HS-27A (cell line): Measurements from ENCODE around the gene SORCS2.

ENCODE experiments used
- DNase-seq: peaks from one replicate; pipeline ENCODE4 v3.0.0-alpha.2; 2012; ENCODE audit warnings: low read depth, missing footprints

The SORCS2 gene

GRCh38 chr4:7356667-7357310, 164.5 kb downstream of the SORCS2 start:
- no peak for DNase-seq

GRCh38 chr4:7357323-7357722, 165.0 kb downstream of the SORCS2 start:
- DNase-seq, result no peak

- DNase-seq, result peak; percentile 55
Measured at GRCh38 chr4:7358100-7358735, 165.9 kb downstream of the SORCS2 start.

- DNase-seq, result no peak
Measured at GRCh38 chr4:7359400-7360062, 167.2 kb downstream of the SORCS2 start.

DNA sequence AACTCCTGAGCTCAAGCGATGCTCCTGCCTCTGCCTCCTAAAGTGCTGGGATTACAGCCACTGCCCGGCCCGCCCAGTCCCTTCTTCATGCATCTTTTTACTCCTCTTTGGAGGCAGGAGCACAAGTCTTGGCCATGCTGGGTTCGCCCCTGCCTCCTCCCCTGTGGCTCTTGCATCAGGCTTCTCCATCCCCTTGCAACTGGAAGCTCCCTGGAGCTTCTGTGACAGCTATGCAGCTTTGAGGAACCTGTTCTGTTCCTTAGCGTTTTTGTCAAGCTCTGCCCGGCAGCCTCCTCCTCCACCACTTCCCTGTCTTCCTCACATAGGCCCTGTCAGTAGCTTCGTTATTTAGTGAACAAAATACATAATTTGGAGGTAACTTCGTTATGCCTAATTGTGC, 168.5 kb downstream of the SORCS2 start:
- DNase-seq, result no peak

DNA sequence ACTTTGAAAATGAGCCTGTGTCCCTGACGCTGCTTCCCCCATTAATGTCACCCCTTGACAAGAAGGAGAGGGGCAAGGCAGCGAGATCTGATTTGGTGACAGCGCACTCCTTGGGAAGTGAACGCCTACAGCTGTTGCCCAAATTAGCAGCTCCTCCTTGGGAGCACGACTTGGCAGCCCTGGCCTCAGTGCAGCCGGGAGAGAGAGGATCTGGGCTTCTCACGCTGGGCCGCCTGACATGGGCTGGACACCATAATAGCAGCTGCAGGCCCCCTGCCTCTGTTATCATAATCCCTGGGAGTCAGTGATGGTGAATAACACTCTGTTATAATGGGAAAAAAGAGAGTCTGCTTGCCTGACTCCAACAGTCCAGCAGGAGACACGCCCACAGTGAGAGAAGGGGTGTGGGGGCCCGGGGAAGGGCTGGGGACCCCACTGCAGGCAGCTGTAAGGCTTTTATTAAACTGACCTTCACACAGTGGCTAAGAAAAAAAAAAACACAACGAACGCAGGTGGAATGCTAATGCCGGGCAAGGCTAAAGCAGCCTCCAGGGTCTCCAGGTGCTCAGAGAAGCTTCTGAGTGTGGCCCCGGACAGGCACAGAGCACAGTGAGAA, 169.1 kb downstream of the SORCS2 start:
- DNase-seq, result no peak

GRCh38 chr4:7362341-7362740, 170.0 kb downstream of the SORCS2 start:
- DNase-seq, result no peak

DNA sequence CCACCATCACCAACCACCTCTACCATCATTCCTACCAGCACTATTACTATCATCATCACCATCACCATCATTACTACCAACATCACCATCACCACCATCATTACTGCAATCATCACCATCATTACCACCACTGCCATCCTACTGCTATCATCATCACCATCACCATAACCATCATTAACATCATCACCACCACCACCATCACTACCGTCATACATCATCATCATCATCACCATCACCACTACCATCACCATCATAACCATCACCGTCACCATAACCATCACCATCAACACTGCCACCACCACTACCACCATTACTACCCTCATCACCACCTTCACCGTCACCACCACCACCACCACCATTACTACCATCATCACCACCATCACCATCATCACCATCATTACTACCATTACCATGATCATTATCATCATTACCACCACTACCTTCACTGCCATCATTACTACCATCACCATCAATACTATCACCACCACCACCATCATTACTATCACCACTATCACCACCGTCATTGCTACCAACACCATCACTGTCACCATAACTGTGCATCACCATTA, 170.6 kb downstream of the SORCS2 start:
- no peak for DNase-seq

DNA sequence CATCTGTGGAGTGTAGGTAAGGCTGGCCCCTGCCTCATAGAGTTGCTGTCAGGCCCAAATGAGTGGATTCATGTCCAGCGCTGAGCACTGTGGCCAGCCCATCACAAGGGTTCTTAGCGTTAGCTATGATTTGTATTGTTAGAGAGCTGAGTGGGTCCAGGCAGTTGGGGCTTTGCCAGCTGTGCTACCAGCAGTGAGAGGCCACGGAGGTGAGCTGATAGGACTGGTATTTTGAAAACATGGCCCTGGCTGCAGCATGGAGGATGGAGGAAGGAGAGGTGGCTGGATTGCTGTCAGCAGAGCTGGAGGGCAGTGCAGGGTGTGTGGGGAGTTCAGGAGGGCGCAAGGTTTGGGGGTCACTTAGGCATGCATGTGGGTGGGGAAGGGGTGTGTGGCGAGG, 172.6 kb downstream of the SORCS2 start:
- DNase-seq, result no peak

- no peak for DNase-seq
Measured at GRCh38 chr4:7365462-7366179, 173.3 kb downstream of the SORCS2 start.

- DNase-seq, result no peak
Measured at GRCh38 chr4:7366180-7366945, 174.0 kb downstream of the SORCS2 start.

DNA sequence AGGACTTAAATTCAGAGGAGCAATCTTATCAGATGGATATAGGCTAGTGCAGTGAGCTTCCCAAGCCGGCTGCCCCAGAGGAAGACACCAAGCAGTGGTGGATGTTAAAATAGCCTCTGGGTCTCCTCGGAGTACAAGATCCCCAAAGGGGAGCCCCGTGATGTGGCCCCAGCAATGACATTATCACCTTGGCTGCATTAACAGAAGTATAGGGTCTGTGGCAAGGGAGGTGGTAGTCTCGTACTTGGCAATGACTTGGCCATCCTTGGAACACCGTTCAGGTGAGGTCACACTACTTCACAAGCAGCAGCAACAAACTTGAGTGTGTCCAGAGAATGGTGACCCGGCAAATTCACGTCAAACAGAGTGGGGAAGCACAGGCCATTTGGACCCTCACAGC, 174.6 kb downstream of the SORCS2 start:
- DNase-seq, result no peak

DNA sequence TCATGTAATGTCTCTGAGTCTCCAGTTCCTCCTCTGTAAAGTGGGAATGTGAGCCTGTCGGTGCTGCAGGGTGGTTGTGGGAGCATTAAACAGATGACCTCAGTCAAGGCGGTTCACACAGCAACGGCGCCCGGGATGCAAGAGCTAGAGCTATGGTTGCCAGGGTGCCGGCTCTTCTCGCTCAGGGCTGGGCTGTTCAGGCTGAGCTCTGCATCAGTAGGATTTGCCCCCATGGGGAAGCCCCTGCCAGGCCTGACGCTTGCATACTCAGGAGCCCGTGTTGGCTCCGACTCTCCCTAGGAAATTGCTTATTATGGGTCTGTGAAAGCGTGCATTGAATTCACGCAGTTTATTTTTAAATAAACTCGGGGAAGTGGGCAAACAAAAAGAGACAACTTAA, 175.1 kb downstream of the SORCS2 start:
- no peak for DNase-seq

GRCh38 chr4:7367864-7368277, 175.5 kb downstream of the SORCS2 start:
- DNase-seq, result no peak

GRCh38 chr4:7368296-7368695, 176.0 kb downstream of the SORCS2 start:
- DNase-seq, result no peak

DNA sequence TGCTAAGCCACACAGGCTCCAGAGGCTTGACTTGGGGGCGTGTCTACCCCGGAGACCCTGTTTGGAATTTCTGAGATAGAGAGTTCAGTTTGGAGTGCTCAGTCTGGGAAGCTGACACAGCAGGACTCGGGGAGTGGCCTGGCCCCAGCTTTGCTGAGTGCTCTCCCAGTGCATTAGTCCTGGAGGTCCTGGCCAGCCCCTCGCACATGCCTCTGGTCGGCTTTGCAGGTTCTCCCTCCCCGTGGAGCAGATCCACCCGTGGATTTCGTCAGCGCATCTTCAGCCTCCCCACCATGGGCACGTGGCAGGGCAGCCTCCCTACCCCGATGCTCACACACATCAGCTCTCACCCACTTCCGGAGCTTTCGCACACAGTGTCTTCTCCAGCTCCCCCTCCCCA, 177.2 kb downstream of the SORCS2 start:
- DNase-seq, result no peak

DNA sequence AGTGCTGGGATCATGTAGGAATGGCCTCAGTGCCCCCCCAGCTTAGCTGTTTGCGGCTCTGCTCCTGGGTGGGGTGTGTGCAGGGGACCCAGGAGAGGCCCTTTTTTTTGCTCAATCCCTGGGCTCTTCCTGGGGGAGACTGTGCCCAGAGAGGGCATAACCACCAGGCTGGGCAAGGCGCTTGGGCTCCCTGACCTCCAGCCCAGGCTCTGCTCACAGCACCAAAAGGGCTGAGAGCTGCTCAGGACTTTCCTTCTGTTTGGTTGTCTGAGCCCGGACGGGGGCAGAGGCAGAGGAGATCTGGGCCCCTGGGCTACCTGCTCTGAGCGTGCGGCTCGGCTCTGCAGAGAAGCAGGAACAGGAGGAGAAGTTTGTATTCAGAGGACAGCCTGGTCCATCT, 177.7 kb downstream of the SORCS2 start:
- no peak for DNase-seq

DNA sequence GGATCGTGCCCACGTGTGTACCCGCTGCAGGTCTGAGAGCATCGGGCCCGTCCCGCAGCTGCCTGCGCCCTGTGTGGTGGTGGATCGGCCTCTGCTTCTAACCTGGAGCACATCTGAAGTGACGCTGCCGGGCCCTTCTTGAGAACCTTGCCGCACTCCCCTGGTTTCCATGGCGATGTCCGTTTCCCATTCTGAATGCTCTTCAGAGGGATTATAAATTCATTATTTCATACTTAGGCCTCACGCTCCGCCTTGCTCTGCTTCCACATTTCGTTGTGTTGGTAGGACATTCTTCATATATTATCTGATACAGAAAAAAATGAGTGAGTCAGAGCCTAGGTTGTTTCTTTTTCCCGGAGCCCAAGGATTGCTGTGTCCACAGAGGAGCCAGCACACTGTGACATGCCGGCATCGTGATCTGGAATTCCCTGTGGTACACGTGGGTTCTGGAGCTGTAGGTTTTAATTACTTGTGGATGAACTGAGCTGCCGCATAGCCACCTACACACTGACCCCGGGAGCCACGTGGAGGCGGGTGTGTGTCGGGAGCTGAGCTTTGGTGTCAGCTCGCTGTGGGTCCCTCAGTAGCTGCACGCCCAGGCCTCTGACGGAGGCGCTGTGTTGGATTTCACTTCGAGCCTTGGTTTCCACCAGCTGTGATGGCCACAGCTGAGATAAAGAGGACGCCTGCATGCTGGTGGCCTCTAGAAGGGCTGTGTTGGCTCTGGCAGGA, 179.0 kb downstream of the SORCS2 start:
- DNase-seq, result no peak

GRCh38 chr4:7372673-7373072, 180.3 kb downstream of the SORCS2 start:
- no peak for DNase-seq

DNA sequence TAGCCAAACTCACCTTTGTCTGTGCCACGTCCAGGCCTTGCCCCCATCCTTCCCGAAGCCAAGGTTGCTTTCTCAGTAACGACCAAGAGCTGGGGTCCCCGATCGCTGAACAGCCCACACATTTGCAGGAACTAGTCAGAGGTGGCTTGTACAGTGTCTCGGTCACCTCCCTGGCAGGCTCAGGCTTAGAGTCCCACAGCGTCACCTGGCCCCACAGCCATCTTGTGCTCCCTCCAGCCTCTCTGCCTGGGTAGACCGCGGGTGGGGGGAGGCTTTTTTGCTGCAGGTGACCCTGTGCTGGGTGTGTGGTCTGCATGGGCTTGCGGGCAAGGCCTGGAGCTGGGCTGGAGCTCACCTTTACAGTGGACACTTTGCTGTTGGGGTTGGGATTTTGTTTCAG, 182.2 kb downstream of the SORCS2 start:
- DNase-seq, result no peak

GRCh38 chr4:7375427-7375826, 183.1 kb downstream of the SORCS2 start:
- DNase-seq, result no peak
